GDM1 (cell line): ENCODE measurements around the gene ALAS1.

Experiments used
- DNase-seq: peaks from one replicate; lab custom pipeline; 2025; lab: John Stamatoyannopoulos, UW

Gene ALAS1

DNA sequence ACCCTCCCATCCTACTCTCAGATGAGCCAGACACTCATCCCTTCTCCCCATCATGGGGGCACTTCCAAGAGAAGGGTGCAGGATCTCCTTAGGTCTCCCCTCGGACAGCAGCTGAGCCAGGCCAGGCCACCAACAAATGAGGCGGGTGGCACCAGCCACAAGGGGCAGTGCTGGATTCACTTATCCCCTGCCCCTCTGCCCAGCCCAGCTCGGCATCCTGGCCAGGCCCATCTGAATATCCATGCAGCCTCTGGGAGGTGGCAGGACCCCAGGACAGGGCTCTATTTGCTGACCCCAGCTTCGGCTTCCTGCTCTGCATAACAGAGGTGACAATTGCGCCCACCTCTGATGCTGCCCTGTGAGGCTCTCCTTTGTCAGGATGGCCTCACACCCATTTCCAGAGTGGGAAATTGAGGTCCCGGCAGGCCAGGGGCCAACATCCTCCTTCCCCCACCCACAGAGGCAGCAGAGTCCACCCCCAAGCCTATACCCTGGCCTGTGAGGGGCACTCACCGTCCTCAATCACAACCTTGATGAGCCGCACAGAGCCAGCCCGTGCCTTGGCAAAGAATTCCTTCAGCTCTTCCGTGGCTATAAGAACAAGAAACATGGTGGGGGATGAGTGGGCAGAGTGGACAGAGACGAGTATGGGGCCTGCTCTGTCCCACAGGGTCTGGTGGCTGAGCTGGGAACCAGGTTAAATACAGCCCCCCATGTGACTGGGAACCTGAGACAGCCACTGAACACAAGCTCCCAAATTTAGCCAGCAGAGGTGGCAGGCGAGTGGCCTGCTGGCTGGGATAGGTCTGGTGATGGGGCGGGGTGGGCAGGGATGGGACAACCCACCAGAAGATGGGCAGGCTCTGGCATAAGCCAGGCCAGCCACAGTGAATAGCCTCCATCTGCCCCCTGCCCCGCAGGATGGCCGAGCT is 36.8 kb downstream of the ALAS1 start:
- DNase-seq: no peak

DNA sequence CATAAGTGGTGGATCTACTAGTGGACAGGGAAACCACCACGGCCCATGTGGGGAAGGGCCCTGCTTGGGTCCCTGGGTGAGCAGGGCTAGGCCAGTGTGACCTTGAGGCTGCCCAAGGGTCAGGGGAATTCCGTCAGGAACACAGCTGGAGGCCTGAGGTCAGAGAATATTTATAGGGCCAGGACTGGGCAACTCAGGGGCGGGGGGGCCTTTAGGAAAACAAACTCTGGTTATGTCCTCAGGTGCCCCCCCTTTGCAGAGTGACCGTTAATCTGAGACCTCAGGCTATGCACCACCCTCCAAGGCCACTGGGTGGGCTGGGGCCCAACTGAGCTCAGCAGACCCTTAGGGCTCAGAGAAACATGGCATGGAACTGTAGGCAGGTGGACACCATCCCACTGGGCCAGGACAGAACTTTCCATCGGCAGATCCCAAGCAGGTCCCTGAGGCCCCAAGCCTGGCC is 38.5 kb downstream of the ALAS1 start:
- DNase-seq: no peak

DNA sequence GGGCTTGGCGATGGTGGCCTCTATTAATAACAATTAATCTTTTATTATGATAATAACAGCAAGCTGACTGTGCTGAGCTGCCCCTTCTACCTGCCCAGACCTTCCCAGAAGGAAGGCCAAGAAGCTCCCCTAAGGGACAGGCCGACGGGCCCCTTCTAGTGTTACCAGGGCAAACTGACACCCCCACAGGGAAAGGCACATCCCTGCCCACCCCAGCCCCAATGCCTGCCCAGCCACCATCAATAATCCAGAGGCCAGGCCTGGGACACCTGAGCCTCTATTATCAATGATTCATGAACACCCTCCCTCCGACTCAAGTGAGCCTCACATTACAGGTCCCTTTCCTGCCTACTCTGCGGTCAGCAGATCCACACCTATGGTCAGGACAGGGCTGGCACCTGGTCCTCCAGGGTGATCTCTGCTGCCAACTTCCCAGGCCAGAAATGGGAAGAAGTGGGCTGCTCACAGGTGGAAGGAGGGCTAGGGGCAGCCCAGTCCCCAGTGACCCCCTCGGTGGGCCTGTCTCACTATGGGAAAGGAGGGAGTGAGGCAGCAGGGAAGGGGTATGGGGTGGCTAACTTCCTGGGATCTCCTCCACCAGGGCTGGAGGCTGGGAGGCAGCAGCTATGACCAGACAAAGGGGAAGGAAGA is 39.2 kb downstream of the ALAS1 start:
- no peak for DNase-seq

DNA sequence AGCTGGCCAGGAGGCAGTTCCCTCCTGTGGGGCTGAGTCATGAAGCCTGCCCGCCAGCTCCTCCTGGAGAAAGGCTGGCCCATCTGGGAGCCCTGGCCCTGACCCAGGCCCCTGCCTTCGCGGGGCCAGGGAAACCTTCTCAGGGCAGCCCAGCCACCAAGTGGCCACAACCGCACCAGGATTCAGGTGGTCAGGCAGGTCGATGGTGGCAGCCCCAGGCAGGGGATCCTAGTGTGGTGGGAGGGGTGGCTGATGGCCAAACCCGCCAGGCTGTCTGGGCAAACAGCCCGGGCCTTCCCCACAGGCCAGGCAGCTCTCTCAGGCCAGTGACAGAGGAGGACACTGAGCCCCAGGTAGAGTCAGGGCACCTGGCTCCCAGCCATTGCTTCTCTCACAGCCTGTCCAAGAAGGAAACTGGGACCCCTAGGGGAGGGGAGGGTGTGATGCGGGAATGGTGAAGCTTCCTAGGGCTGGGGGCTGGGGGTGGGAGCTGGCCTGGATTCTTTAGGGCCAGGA is 39.8 kb downstream of the ALAS1 start:
- DNase-seq: no peak

DNA sequence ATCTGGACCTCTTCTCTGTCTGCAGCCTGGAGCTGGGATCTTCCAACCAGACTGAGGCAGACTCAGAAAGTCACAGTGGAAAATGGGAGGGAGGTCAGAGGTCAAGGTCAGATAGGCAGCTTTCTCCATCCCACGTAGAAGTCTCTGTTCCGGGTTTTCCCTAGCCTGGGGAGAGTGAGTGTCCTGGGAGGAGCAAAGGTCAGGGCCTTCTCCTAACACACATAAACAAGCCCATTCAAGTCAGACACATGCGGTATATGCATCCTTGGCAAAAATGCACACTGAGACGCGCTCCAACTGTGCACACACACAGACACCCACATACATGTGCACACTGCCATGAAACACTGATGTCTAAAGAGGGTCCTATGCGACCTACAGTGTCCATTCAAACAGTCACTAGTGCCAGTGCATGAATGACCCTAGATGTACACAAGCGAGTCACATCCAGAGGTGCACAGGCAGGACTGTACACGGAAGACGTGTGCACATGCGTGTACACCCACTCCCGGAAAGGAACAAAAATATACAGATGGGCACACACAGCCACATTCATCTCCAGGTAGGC is 40.3 kb downstream of the ALAS1 start:
- DNase-seq: no peak

DNA sequence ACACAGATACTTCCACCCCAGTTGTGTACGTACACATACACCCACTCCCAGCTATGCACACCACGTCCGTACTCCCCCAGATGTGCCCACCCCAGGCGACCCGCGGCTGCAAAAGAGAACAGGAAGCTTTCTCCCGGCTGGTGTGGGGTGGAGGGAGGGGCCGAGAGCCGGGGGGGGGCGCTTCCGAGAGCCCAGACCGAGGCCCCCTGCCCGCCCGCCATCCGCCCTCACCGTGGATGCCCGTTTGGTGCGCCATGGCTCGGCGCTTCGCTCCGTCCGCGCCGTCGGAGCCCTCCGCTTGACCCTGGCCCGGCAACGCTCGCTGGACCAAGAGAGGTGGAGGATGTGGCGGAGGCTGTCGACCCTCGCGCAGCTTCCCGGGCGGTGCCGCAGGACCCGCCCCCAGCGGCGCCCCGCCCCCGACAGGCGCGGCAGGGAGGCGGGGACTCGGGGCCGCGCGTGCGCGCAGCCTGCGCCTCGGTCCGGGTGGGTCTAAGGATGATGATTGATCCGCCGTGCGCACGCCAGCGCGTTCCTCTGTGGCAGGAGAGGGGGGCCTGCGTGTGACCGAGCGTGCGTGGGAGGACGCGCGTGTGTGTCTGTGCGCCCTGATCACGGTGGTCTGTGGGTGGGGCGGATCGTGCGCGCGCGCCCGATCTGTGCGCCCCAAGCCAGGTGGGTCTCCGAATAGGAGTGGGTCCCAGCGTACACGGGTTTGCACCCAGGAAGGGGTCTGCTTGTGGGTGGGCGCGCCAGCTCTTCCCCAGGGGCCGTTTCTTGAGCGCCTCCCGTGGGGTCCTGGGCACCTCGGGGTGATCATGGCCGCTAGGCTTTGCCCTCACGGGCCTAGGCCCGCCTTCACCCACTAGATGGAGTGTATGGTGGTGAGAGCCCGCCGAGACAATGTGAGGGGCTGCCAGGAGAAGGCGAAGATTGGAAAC is 41.1 kb downstream of the ALAS1 start, which contains the start of gene TWF2:
TSS of gene TWF2 (minus strand) at position 398 of the 941 bp plus-strand sequence. CDS start at position 256, 142 bp downstream.
- peak; percentile 87 for DNase-seq

DNA sequence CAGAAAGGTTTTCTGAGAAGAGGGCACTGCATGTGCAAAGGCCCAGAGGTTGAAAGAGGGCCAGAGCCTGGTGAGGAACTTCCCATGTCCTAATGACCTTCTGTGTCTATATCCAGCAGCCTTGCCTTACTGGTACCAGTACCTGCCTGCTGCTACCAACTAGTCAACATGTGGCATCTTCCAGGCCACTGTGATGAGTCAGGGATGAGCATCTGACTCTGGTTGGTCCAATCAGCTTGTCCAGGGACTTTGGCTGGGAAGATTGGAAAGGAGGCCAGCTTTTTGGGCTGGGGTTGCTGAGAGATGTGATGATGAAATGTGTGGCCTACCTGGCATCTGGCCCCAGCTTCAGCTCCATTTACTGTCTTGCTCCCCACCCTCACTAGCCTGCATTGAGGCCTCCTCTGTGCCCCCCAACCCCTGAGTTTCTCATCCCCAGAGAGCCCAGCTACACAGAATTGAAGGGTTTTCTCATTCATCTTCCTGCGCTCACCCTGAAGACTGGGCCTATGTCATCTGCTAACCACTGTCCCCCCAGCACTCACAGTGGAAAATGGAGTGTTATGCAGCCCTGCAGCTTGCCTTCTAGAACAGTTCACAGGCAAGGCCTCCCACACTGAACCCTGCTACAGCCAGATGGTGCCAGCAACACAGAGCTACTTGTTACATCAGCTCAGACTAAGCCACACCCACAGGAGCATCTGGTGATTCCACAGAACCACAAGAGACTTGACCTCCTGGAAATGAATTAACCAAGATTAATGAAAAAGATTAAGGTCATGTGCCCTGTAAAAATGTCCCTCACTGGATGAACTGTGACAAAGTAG is 42.3 kb downstream of the ALAS1 start:
- DNase-seq: peak; percentile 25

DNA sequence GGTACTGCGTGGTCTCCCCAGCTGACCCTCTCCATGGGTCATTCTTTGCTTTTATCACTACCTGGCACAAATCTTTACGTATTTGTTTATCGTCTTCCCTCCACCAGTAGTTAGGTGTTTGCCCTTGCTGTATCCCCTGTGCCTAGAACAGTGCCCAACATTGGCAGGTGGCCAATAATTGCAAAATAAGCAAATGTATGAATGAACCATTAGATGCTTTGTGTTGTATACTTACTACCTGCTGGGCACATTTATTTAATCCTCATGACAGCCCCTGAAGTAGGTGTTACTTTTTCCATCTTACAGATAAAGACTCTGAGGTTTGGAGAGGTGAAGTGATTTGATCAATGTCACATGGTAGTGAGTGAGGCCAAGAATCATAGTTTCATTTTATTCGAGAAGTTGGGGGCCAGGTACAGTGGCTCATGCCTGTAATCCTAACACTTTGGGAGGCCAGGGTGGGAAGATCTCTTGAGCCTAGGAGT is 43.0 kb downstream of the ALAS1 start:
- DNase-seq: no peak

DNA sequence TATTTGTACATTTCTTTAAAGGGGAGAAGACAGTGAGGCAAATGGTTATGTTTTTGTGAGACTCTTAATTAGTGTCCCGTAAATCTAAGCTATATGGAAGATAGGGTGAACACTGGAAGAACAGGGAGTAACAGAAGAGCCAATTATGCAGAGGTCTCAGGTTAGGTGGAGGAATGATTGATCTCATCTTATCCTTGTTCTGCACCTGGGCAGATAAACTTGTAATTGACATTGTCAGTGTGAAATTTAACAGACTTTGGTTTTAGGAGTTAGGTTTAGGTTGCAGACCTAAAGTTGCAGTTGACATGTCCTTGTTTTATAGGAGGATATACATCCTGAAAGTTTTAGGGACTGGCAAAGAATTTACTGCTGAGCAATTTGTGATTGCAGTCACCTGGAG is 44.1 kb downstream of the ALAS1 start:
- DNase-seq: no peak

DNA sequence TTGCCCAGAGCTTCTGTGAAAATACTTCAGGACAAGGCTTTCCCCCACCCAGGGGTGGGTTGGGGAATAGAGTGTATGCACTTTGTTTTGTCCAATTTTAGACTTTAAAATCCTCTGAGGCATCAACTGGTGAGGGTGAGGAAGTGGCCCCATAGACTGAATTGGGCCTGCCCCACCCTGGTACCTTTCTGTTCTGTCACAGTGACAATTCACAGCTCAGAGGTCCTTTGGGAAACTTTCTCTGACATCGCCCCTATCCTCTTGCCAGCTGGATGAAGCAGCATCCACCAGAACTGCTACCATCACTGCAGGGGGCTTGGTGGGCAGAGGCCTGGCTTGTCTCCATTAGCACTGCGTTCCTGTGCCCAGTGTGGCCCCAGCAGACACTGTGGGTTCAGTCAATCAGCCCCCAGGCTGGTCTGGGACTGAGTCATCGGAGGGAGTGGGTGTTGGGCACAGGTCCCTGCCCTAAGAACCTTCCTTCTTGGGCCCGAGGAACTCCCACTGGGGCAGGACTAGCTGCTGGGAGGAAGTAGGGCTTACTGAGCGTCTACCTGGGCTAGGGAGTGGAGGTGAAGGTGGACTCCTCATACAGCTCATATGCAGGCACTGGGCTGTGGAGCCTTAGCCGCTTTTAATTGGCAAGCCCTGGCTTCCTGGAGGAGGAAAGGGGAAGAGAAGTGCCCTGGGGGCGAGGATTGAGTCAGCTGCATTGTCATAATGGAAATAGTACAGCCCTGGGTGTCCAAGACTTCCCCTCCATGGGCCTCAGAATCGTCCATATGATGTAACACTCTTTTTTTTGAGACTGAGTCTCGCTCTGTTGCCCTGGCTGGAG is 46.0 kb downstream of the ALAS1 start:
- DNase-seq: peak; percentile 64

DNA sequence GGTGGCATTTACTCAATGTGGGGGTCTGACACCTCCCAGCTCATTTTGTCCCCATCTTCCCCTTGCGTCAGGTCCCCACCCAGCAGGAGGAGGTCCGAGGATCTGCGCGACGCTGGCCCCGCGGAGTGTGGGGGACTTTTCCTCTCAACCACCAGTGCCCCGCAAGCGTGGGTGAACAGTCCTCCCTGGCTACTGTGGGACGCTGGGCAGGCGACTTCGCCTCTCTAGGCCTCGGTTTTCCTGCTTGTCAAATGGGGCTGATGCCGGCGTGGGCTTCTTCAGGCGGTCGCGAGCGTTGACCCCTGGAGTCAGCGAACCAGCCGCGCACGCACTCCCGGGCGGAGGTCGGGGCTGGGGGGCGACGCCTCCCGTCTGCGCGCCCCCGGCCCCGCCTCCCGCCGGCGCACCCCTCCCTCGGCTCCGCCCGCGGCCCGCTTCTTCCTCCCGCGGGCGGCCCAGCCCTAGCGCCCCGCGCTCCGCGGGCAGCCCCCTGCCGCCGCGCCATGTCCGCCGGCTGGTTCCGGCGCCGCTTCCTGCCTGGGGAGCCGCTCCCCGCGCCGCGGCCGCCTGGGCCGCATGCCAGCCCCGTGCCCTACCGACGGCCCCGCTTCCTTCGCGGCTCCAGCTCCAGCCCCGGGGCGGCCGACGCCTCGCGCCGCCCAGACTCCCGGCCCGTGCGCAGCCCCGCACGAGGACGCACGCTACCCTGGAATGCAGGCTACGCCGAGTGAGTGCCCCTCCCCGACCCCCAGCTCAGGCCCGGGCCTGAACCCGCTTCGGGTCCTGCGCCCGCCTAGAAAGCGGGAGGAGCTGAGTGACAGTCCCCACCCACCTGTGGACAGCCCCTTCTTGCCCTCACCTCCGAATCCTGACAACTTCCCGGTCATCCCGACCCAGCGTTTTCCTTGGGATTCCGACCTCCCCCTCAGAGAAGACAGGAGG is 47.6 kb downstream of the ALAS1 start, which contains the start of gene PPM1M:
TSS of gene PPM1M (plus strand) at position 438 of the 942 bp plus-strand sequence. CDS start at position 504, 66 bp downstream.
- peak; percentile 25 for DNase-seq

DNA sequence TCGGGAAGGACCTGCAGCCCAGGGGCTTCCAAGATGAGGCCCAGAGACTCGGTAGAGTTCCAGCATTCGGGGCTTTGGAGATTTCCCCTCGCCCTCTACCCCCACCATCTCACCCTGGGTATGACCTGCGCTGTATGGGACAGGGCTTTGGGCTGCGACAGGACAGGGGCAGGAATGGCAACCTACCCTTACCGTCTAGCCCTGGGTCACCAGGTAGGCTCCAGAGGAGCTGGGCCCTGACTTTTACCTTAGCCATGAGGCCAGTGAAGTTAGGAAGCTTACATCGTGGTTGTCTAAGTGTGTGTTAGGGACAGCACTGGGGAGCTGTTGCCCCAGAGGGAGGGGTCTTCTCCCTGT is 48.3 kb downstream of the ALAS1 start:
- no peak for DNase-seq

DNA sequence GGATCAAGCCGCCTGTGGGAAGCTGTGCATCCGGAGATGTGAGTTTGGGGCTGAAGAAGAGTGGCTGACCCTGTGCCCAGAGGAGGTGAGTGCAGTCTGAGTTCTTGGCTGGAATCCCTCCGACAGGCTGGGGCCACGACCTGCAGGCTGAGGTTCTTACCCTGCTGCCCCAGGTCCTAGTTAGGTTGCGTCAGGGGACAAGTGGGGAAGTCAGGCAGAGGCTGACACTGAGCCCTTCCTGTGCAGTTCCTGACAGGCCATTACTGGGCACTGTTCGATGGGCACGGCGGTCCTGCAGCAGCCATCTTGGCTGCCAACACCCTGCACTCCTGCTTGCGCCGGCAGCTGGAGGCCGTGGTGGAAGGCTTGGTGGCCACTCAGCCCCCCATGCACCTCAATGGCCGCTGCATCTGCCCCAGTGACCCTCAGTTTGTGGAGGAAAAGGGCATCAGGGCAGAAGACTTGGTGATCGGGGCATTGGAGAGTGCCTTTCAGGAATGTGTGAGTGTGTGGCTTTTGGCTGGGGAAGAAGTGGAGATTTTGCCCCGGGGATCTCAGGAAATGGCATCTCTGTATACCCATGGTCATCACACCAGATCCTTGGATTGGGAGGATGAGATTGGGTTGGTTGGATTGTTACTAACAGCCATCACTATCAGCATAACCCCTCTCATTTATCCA is 48.9 kb downstream of the ALAS1 start:
- no peak for DNase-seq

DNA sequence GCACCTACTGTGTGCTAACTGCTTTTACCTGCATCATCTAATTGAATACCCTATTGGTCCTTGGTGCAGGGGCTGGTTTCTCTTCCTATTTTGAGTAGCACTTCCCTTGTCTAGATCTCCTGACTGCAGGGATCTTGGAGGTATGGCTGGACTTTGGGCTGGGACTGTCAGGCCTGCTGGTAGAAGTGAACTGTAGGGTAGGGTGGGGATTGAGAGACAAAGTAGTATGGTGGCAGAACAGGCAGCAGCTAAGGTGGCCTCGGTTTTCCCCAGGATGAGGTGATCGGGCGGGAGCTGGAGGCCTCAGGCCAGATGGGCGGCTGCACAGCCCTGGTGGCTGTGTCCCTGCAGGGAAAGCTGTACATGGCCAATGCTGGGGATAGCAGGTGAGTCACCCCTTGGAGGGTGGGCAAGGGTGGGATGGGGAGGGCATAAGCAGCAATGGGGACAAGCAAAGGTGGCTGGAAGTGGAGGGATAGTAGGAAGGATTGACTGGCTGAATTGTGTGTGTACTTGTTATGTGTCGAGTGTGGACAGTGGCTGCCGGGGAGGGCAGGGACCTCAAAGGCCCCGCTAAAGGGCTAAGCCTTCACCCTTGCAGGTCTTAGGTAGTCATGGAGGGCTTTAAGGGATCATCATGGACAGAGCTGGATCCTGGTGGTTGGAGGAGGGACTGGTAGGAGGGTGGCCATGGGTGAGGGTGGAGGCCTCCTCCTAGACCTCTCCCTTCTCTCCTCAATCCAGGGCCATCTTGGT is 49.6 kb downstream of the ALAS1 start:
- DNase-seq: no peak

DNA sequence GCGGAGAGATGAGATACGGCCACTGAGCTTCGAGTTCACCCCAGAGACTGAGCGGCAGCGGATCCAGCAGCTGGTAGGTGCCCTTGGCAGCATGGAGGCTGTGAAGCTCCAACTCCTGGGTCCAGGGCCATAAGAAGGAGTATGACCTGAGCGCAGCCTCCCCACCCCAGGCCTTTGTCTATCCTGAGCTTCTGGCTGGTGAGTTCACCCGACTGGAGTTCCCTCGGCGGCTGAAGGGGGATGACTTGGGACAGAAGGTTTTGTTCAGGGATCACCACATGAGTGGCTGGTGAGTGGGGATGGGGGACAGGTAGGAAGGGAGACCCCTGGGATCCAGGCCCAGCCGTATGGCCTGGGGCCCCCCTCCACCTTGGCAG is 50.2 kb downstream of the ALAS1 start:
- DNase-seq: no peak

DNA sequence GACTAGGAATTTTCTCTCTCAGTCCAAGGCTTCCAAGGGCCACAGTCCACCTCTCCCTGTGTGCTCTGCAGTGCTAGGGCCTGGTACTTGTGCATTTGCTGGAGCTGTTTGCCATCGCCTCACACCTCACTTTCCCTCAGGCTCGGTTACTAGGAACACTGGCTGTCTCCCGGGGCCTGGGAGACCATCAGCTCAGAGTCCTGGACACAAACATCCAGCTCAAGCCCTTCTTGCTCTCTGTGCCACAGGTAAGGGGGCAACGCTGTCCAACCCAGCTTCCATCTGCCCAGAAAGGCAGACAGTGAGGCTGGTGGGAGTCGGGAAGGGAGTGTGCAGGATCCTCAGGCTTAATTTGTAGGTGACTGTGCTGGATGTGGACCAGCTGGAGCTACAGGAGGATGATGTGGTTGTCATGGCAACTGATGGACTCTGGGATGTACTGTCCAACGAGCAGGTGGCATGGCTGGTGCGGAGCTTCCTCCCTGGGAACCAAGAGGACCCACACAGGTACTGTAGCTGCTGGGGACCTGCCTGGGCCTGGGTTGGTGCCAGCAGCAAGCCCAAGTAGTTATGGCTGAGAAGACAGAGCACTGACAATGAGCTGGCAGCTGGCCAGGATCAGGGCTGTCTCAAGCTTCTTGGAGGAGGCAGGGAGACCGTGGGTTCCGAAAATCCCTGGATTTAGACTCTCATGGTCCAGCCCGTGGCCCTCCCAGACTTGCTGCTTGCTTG is 51.0 kb downstream of the ALAS1 start:
- DNase-seq: no peak
